ENCODE measurements around the gene RAB1A.

DNA sequence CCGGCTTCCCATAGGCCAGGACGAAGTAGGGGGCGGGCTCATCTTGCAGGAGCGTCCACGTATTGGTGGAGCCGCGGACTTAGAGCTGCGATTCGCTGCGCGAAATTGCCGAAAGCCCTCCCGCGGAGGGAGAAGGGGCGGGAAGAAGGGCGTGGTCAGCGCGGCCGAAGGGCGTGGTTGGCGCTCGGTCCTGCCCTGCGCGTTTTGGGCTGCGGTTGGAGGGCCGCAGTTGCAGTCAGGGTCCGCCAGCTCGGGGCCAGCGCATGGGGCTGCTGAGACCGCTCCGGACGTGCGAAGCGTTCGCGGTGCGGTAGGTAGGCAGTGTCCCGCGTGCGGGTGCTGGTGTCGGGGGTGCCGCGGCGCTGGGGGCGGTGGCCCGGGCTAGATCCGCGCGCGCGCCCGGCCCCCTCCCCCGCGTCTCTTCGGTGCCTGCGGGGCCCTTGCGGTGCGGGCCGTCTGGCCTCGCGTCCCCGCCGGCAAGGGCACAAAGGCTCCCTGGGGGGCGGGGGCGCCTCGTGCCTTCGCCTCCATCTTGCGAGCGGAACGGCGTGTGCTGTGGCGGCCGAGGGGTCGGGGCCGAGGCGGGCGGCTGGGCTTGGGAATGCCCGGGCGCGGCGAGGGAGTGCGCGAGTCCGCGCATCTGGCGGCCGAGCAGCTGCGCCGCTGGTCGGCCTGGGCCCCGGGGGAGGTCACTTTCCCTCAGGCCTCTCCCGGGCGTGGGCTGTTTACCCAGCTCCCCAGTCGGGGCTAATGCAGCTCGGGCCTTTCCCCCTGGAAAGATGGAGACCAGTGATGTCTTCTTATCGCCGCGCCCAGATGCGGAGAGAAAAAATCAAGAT, 73.5 kb downstream of the RAB1A start, which contains the start of gene CEP68:
- TF ChIP-seq EP300 (IDR thresholded peaks at IDR 0.05; ENCODE audit: low read depth in 2 of 2, low read length in 2 of 2) (no peak), EP300 (CRISPR knock-in tag; IDR thresholded peaks at IDR 0.05; ENCODE audit: borderline replicate concordance) (no peak; the same call in 1 of the 2 replicates), ZNF616 (CRISPR knock-in tag; IDR thresholded peaks at IDR 0.05; ENCODE audit: low read depth) (peak; percentile 91), KMT2A (CRISPR knock-in tag; IDR thresholded peaks at IDR 0.05) (peak; percentile 75), POLR2AphosphoS5 (IDR thresholded peaks at IDR 0.05; ENCODE audit: low read depth, low read length) (peak; percentile 94), TBP (CRISPR knock-in tag; IDR thresholded peaks at IDR 0.05) (no peak), ZNF776 (CRISPR knock-in tag; IDR thresholded peaks at IDR 0.05) (peak; percentile 97; the same call in 1 of the 2 replicates), PHF21A (CRISPR knock-in tag; IDR thresholded peaks at IDR 0.05) (0 out of 2 replicates have a peak, but pooled peaks have one; percentile 23)
- TF ChIP-seq, protein P1, sequence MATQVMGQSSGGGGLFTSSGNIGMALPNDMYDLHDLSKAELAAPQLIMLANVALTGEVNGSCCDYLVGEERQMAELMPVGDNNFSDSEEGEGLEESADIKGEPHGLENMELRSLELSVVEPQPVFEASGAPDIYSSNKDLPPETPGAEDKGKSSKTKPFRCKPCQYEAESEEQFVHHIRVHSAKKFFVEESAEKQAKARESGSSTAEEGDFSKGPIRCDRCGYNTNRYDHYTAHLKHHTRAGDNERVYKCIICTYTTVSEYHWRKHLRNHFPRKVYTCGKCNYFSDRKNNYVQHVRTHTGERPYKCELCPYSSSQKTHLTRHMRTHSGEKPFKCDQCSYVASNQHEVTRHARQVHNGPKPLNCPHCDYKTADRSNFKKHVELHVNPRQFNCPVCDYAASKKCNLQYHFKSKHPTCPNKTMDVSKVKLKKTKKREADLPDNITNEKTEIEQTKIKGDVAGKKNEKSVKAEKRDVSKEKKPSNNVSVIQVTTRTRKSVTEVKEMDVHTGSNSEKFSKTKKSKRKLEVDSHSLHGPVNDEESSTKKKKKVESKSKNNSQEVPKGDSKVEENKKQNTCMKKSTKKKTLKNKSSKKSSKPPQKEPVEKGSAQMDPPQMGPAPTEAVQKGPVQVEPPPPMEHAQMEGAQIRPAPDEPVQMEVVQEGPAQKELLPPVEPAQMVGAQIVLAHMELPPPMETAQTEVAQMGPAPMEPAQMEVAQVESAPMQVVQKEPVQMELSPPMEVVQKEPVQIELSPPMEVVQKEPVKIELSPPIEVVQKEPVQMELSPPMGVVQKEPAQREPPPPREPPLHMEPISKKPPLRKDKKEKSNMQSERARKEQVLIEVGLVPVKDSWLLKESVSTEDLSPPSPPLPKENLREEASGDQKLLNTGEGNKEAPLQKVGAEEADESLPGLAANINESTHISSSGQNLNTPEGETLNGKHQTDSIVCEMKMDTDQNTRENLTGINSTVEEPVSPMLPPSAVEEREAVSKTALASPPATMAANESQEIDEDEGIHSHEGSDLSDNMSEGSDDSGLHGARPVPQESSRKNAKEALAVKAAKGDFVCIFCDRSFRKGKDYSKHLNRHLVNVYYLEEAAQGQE (IDR thresholded peaks at IDR 0.05; ENCODE audit: borderline replicate concordance in 1 of 2, low read depth in 1 of 2, low read length in 2 of 2) = peak in 1 of 2 experiments; percentile 74; a peak in 2 of 4 replicates
- TF ChIP-seq, protein P2, sequence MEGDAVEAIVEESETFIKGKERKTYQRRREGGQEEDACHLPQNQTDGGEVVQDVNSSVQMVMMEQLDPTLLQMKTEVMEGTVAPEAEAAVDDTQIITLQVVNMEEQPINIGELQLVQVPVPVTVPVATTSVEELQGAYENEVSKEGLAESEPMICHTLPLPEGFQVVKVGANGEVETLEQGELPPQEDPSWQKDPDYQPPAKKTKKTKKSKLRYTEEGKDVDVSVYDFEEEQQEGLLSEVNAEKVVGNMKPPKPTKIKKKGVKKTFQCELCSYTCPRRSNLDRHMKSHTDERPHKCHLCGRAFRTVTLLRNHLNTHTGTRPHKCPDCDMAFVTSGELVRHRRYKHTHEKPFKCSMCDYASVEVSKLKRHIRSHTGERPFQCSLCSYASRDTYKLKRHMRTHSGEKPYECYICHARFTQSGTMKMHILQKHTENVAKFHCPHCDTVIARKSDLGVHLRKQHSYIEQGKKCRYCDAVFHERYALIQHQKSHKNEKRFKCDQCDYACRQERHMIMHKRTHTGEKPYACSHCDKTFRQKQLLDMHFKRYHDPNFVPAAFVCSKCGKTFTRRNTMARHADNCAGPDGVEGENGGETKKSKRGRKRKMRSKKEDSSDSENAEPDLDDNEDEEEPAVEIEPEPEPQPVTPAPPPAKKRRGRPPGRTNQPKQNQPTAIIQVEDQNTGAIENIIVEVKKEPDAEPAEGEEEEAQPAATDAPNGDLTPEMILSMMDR (CRISPR knock-in tag; IDR thresholded peaks at IDR 0.05) = 0 out of 2 replicates have a peak, but pooled peaks have one; percentile 12
- TF ChIP-seq, protein P3, sequence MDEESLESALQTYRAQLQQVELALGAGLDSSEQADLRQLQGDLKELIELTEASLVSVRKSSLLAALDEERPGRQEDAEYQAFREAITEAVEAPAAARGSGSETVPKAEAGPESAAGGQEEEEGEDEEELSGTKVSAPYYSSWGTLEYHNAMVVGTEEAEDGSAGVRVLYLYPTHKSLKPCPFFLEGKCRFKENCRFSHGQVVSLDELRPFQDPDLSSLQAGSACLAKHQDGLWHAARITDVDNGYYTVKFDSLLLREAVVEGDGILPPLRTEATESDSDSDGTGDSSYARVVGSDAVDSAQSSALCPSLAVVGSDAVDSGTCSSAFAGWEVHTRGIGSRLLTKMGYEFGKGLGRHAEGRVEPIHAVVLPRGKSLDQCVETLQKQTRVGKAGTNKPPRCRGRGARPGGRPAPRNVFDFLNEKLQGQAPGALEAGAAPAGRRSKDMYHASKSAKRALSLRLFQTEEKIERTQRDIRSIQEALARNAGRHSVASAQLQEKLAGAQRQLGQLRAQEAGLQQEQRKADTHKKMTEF (CRISPR knock-in tag; IDR thresholded peaks at IDR 0.05) = peak; percentile 75
